ENCODE measurements around the gene PTGDR2.

The PTGDR2 gene

GRCh38 chr11:60854140-60854846, 1.5 kb downstream of the PTGDR2 start:
- peaks cover 13 to 33% of the 10 kb centered on the region in 2 donors for H3K36me3 ChIP-seq (ENCODE audit: control insufficient read depth in 1 of 2, insufficient read depth in 2 of 2, low read length in 2 of 2)
- H3K27me3 ChIP-seq (ENCODE audit: low read depth, low read length) = no peaks in the 10 kb centered on the region
- no peaks in the 10 kb centered on the region for H3K4me1 ChIP-seq (ENCODE audit: control insufficient read depth in 1 of 2, insufficient read depth in 2 of 2, low read length in 2 of 2)
- H3K4me3 ChIP-seq (ENCODE audit: low read depth in 1 of 2, low read length in 2 of 2) = no peak overlapping the region
- H3K27ac ChIP-seq (ENCODE audit: low read length) = no peak overlapping the region
- no peaks in the 10 kb centered on the region for H3K9me3 ChIP-seq (ENCODE audit: control insufficient read depth in 1 of 2, low read length in 2 of 2)

DNA sequence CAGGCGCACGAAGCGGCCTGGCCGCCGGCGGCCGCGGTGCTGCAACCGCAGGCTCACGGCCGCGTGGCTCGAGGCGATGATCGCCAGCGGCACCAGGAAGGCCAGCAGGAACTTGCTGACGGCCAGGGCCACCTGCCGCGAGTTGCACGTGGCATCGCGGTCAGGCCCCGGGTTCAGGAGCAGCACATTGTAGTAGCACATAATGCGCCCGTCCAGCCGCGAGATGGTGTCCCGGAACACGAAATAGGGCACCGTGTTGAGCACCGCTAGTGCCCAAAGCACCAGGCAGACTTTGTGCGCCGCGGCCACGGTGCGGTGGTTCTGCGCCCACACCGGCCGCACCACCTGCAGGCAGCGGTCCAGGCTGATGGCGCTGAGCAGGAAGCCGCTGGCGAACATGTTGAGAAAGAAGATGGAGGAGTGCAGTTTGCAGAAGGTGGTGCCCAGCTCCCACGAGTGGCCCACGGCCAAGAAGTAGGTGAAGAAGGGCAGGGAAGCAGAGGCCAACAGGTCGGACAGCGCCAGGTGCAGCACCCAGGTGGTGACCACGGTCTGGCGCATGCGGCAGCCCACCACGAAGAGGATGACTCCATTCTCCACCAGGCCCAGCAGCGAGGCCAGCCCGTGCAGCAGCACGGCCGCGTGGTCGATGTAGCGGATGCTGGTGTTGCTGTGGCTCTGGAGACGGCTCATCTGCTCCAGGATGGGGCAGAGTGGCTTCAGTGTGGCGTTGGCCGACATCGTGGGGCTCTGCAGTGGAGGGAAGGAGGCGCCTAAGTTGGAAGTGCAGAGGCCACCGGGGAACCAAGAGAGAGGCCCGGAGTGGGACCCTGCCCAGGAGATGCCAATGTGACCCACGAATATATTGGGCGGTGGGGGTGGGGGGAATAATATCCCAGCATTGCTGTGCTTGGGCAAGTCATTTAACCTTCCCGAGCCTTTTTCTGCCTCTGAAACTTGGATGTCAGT, 2.5 kb downstream of the PTGDR2 start:
- Histone ChIP-seq H3K27ac (ENCODE audit: low read length) (no peak overlapping the region), H3K36me3 (ENCODE audit: control insufficient read depth in 1 of 2, insufficient read depth in 2 of 2, low read length in 2 of 2) (peaks cover 13 to 43% of the 10 kb centered on the region in 2 donors), H3K27me3 (ENCODE audit: low read depth, low read length) (no peaks in the 10 kb centered on the region), H3K4me1 (ENCODE audit: control insufficient read depth in 1 of 2, insufficient read depth in 2 of 2, low read length in 2 of 2) (no peaks in the 10 kb centered on the region), H3K4me3 (ENCODE audit: low read depth in 1 of 2, low read length in 2 of 2) (peak overlapping the region in 1 of 2 donors; percentile 2), H3K9me3 (ENCODE audit: control insufficient read depth in 1 of 2, low read length in 2 of 2) (no peaks in the 10 kb centered on the region)

DNA sequence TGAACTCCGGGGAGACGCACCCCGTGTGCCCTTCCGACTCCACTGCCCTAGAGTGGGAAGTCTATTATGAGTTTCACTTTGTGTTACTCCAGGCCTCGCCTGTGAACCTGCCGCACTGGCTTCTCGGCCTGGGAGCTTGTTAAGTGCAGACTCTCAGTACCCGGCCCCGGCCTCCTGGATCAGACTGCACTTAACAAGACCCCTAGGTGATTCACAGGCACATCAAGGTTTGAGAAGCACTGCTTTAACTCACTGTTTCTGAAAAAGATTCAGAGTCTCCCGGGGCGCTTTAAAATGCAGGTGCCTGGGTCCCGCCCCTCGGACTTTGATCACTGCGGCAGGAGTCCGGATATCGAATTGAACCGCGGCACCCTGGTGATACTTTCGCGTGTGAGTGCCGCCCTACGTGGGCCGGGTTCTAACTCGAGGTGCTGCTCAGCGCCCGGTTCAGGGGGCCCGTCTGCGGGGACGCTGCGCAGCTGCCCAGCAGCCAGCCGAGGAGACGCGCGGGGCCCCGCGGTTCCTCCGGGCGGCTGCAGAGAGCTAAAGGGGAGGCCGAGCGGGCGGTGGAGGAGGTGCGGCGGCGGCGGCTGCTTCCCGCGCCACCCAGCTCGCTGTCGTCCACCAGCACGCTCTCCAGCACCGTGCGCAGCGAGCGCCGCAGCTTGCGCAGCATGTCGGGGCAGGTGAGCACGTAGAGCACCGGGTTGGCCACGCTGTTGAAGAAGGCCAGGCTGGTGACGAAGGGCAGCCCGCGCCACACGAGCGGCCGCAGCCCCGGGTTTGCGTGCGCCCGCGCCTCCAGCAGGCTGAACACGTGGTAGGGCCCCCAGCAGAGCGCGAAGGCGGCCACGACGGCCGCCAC, 3.4 kb downstream of the PTGDR2 start:
- Histone ChIP-seq H3K4me3 (ENCODE audit: low read depth in 1 of 2, low read length in 2 of 2) (peak overlapping the region; percentile 2 to 26), H3K27ac (ENCODE audit: low read length) (peak overlapping the region; percentile 45), H3K27me3 (ENCODE audit: low read depth, low read length) (no peaks in the 10 kb centered on the region), H3K36me3 (ENCODE audit: control insufficient read depth in 1 of 2, insufficient read depth in 2 of 2, low read length in 2 of 2) (peaks cover 17 to 52% of the 10 kb centered on the region in 2 donors), H3K9me3 (ENCODE audit: control insufficient read depth in 1 of 2, low read length in 2 of 2) (no peaks in the 10 kb centered on the region), H3K4me1 (ENCODE audit: control insufficient read depth in 1 of 2, insufficient read depth in 2 of 2, low read length in 2 of 2) (no peaks in the 10 kb centered on the region)

DNA sequence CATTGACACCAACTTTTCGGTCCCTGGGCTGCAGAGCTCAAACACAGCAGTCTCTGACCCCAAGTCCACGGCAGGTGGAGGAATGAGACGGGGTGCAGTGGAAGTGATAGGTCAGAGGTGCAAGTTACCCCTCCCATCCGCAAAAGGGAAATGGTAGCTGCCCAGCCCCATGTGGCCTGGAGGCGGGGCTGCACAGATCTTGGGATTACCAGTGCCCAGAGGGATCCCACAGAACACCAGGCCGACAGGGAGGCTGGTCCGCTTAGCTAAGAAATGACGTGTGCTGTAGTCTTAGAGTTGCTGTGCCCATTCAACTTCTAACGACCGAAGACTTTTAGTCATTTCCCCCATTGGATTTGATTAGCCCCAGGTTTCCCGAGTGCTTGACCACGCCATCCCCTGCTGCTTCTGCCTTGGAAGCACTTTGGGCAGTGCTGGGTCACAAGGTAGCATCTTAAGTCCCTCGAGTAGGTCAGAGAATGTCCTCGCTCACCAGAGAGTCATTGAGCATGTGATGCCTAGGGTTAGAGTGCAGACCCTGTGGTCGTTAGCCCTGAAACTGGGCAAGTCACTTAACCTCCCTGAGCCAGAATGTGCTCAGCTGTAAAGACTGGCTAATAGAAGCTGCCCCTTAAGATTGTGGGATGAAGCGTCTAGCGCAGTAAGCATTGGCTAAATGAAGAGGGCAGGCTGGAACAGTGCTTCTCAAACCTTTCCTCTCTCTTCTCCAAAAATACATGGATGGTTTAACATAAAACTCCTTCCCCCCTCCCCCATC, 4.2 kb downstream of the PTGDR2 start:
- Histone ChIP-seq H3K27ac (ENCODE audit: low read length) (peak overlapping the region; percentile 45), H3K4me3 (ENCODE audit: low read depth in 1 of 2, low read length in 2 of 2) (peak overlapping the region in 1 of 2 donors; percentile 26), H3K4me1 (ENCODE audit: control insufficient read depth in 1 of 2, insufficient read depth in 2 of 2, low read length in 2 of 2) (no peaks in the 10 kb centered on the region), H3K9me3 (ENCODE audit: control insufficient read depth in 1 of 2, low read length in 2 of 2) (no peaks in the 10 kb centered on the region), H3K27me3 (ENCODE audit: low read depth, low read length) (no peaks in the 10 kb centered on the region), H3K36me3 (ENCODE audit: control insufficient read depth in 1 of 2, insufficient read depth in 2 of 2, low read length in 2 of 2) (peaks cover 19 to 53% of the 10 kb centered on the region in 2 donors)

DNA sequence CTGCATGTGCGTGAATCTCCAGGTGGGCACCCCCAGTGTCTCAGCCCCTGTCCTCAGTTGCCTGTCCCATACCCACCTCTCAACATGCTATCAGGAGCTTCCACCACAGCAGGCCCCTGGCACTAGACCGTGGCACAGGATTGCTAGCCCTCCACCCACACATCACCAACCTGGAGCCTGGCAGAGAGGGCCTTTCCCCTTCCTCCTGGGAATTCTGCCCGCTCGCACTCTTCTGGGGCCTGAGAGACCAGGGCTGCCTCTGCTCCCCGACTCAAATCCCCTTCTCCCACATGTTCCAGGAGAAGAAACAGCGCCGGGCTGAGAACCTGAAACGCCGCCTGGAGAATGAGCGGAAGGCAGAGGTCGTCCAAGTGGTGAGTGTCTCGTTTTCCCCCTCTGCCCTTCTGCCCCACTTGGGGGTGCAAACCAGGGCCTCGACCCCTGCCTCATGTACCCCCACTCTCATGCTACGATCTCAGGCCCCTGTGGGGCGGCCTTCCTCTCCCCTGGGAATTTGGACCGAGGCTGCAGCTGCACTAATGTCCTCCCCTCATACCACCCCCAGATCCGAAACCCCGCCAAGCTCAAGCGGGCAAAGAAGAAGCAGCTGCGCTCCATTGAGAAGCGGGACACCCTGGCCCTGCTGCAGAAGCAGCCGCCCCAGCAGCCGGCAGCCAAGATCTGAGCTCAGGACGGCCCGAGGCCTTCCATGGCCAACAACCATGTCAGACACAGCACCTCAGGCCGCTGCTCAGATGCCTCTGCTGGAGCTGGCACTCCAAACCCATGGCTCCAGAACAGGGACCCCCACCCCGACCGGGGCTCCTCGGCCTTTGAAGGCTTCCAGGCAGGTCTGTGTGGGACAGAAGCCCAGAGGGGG, 5.9 kb downstream of the PTGDR2 start:
- no peak overlapping the region for H3K27ac ChIP-seq (ENCODE audit: low read length)
- H3K27me3 ChIP-seq (ENCODE audit: low read depth, low read length) = no peaks in the 10 kb centered on the region
- peaks cover 19 to 53% of the 10 kb centered on the region in 2 donors for H3K36me3 ChIP-seq (ENCODE audit: control insufficient read depth in 1 of 2, insufficient read depth in 2 of 2, low read length in 2 of 2)
- no peak overlapping the region for H3K4me3 ChIP-seq (ENCODE audit: low read depth in 1 of 2, low read length in 2 of 2)
- no peaks in the 10 kb centered on the region for H3K9me3 ChIP-seq (ENCODE audit: control insufficient read depth in 1 of 2, low read length in 2 of 2)
- H3K4me1 ChIP-seq (ENCODE audit: control insufficient read depth in 1 of 2, insufficient read depth in 2 of 2, low read length in 2 of 2) = peaks cover 0 to 2% of the 10 kb centered on the region in 2 donors

DNA sequence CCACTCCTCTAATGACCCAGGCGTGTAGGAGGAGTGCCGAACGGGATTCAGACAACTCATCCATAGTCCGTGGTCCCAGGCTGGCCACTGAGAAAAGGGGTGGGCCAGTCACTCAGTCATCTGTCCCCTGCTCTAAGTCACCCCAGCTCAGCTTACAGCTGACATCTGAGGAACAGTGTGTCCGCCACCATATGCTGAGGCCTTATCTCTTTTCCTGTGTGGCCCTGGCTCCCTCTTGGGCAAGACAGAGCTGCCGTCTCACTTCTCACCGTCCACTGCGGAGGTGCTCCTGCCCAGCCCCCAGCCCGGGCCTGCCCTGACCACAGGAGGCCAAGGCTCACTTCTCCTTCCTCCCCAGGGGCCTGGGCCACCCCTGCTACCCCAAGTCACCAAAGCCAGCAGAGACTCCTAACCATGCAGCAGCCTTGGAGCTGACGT, 7.0 kb downstream of the PTGDR2 start:
- Histone ChIP-seq H3K4me1 (ENCODE audit: control insufficient read depth in 1 of 2, insufficient read depth in 2 of 2, low read length in 2 of 2) (peaks cover 9 to 13% of the 10 kb centered on the region in 2 donors), H3K4me3 (ENCODE audit: low read depth in 1 of 2, low read length in 2 of 2) (no peak overlapping the region), H3K36me3 (ENCODE audit: control insufficient read depth in 1 of 2, insufficient read depth in 2 of 2, low read length in 2 of 2) (peaks cover 19 to 53% of the 10 kb centered on the region in 2 donors), H3K27ac (ENCODE audit: low read length) (no peak overlapping the region), H3K9me3 (ENCODE audit: control insufficient read depth in 1 of 2, low read length in 2 of 2) (no peaks in the 10 kb centered on the region), H3K27me3 (ENCODE audit: low read depth, low read length) (no peaks in the 10 kb centered on the region)

DNA sequence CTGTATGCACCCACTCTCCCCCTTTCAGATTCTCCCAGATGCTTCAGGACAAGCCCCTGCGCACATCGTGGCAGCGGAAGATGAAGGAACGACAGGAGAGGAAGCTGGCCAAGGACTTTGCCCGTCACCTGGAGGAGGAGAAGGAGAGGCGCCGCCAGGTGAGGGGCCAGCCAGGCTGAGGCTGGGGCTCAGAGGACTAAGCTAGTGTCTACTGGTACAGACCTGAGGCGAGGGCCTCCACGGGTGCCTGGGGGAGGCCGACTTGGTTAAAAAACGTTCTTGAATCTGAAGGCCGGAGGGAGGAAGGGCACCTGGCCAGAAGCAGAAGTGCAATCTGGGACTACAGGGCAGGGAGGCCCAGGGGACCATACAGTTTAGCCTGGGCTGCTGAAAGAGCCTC, 7.9 kb downstream of the PTGDR2 start:
- Histone ChIP-seq H3K4me3 (ENCODE audit: low read depth in 1 of 2, low read length in 2 of 2) (no peak overlapping the region), H3K27ac (ENCODE audit: low read length) (no peak overlapping the region), H3K27me3 (ENCODE audit: low read depth, low read length) (no peaks in the 10 kb centered on the region), H3K9me3 (ENCODE audit: control insufficient read depth in 1 of 2, low read length in 2 of 2) (no peaks in the 10 kb centered on the region), H3K4me1 (ENCODE audit: control insufficient read depth in 1 of 2, insufficient read depth in 2 of 2, low read length in 2 of 2) (peaks cover 16 to 21% of the 10 kb centered on the region in 2 donors), H3K36me3 (ENCODE audit: control insufficient read depth in 1 of 2, insufficient read depth in 2 of 2, low read length in 2 of 2) (peaks cover 19 to 48% of the 10 kb centered on the region in 2 donors)

GRCh38 chr11:60847281-60847680, 8.5 kb downstream of the PTGDR2 start:
- no peak overlapping the region for H3K27ac ChIP-seq (ENCODE audit: low read length)
- peaks cover 17 to 27% of the 10 kb centered on the region in 2 donors for H3K4me1 ChIP-seq (ENCODE audit: control insufficient read depth in 1 of 2, insufficient read depth in 2 of 2, low read length in 2 of 2)
- no peak overlapping the region for H3K4me3 ChIP-seq (ENCODE audit: low read depth in 1 of 2, low read length in 2 of 2)
- H3K9me3 ChIP-seq (ENCODE audit: control insufficient read depth in 1 of 2, low read length in 2 of 2) = no peaks in the 10 kb centered on the region
- H3K36me3 ChIP-seq (ENCODE audit: control insufficient read depth in 1 of 2, insufficient read depth in 2 of 2, low read length in 2 of 2) = peaks cover 19 to 48% of the 10 kb centered on the region in 2 donors
- no peaks in the 10 kb centered on the region for H3K27me3 ChIP-seq (ENCODE audit: low read depth, low read length)

DNA sequence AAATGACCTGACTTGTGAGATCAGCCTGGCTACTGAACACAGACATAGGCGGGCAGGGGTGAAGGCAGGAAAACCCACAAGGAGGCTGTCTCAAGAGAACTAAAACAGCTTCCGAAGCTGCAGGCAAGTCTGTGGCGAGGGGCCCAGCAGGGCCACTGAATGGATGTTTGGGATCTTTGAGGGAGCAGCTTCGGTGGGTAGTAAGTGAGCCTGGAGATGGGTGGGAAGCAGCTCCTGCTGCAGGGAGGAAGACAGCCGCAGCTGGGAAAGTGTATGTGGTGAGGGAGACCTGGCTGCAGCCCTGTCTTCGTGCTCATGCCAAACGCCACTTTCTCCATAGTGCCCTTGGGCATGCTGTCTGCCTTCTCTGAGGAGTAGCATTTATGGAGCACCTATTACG, 10.4 kb downstream of the PTGDR2 start:
- peaks cover 30 to 41% of the 10 kb centered on the region in 2 donors for H3K4me1 ChIP-seq (ENCODE audit: control insufficient read depth in 1 of 2, insufficient read depth in 2 of 2, low read length in 2 of 2)
- no peaks in the 10 kb centered on the region for H3K9me3 ChIP-seq (ENCODE audit: control insufficient read depth in 1 of 2, low read length in 2 of 2)
- H3K27me3 ChIP-seq (ENCODE audit: low read depth, low read length) = no peaks in the 10 kb centered on the region
- peaks cover 6 to 31% of the 10 kb centered on the region in 2 donors for H3K36me3 ChIP-seq (ENCODE audit: control insufficient read depth in 1 of 2, insufficient read depth in 2 of 2, low read length in 2 of 2)
- H3K27ac ChIP-seq (ENCODE audit: low read length) = no peak overlapping the region
- no peak overlapping the region for H3K4me3 ChIP-seq (ENCODE audit: low read depth in 1 of 2, low read length in 2 of 2)

GRCh38 chr11:60844870-60845221, 10.9 kb downstream of the PTGDR2 start:
- peaks cover 30 to 41% of the 10 kb centered on the region in 2 donors for H3K4me1 ChIP-seq (ENCODE audit: control insufficient read depth in 1 of 2, insufficient read depth in 2 of 2, low read length in 2 of 2)
- no peak overlapping the region for H3K4me3 ChIP-seq (ENCODE audit: low read depth in 1 of 2, low read length in 2 of 2)
- no peak overlapping the region for H3K27ac ChIP-seq (ENCODE audit: low read length)
- no peaks in the 10 kb centered on the region for H3K9me3 ChIP-seq (ENCODE audit: control insufficient read depth in 1 of 2, low read length in 2 of 2)
- H3K36me3 ChIP-seq (ENCODE audit: control insufficient read depth in 1 of 2, insufficient read depth in 2 of 2, low read length in 2 of 2) = peaks cover 6 to 26% of the 10 kb centered on the region in 2 donors
- H3K27me3 ChIP-seq (ENCODE audit: low read depth, low read length) = no peaks in the 10 kb centered on the region

All from muscle layer of duodenum (tissue), 2 donors.